GM08714 (cell line): ENCODE results near the gene ANKRD6.

Experiments
- H3K4me3 ChIP-seq: fragments of 200-500 bp; sonication (Bioruptor generic); 2 replicates; pipeline ENCODE4 v1.5.1; 2014; ENCODE audit warnings: mild to moderate bottlenecking, low read length, inconsistent platforms
- ZNF274 ChIP-seq: IDR thresholded peaks from 2 replicates; pipeline ENCODE4 v1.6.1; 2012; ENCODE audit warnings: mild to moderate bottlenecking, low read depth, low read length

The ANKRD6 gene

DNA sequence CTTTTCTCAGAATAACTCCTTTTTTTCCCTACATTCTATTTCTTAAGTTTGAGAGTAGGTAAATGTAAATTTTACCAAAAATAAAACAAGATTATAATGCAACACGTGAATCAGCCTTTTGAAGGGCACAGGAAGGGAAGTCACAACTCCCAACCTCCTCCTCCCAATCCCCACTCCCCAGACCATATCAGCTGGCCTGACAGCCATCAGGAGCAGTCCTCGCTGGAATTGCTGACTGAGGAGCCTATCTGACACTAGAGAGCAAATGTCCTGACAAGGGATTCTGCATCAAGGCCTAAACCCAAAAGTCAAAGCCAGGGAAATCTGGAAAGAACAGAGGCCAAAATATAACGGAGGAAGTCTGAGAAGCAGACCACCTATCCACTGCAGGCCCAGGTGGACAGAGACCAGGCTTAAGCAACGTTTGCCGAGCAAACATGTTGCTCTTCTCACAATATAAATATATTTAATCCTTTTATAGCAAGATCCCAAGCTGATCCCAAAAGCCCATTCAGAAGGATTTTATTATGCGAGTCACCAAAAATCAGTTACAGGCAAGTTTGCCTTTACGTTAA, 23.4 kb upstream of the ANKRD6 start:
- H3K4me3 ChIP-seq = peak overlapping the region; percentile 76; the same call in 1 of the 2 replicates
- TF ChIP-seq ZNF274 = 0 out of 2 replicates have a peak, but pooled peaks have one; percentile 19

DNA sequence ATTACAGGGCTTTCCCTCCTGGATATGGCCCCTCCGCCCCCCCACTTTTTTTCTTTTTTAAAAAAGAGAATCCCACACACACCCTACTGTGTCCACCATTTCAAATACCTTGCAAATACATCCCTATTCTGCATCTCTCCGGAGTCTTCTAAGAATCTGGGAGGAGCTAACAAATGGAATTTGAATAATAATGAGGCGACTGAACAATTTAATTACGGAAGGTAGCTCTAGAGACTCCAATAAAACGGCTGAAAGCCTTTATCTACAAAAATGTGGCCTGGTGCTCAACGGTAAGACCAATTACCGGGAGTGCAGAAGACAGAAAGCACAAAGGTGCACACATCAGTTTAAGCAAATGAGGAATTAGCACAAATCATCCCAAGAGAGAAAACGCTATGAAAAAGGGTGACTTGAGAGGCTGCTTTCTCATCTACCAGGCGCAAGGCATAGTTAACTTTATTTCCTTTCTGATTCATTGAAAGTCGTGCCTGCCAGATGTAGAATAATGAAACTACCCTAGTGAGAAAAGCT, 22.7 kb upstream of the ANKRD6 start:
- no peak for TF ChIP-seq ZNF274
- H3K4me3 ChIP-seq = peak overlapping the region; percentile 76

DNA sequence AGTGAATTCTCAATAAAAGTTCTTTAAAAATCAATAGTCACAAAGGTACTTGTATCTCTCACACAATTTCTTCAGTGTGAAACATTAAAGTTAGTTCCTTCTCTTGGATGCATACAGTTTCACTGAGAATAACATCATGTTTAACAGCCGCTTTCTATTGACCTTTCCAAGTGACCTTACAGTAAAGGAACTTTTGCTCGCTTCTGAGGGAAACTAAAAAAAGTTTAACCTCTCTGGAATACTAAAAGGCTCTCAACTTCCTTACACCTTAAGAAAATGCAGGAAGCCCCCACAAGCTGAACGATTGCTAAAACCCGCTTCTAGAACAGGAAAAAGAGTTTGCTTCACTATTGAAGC, 22.2 kb upstream of the ANKRD6 start:
- TF ChIP-seq ZNF274 = no peak

DNA sequence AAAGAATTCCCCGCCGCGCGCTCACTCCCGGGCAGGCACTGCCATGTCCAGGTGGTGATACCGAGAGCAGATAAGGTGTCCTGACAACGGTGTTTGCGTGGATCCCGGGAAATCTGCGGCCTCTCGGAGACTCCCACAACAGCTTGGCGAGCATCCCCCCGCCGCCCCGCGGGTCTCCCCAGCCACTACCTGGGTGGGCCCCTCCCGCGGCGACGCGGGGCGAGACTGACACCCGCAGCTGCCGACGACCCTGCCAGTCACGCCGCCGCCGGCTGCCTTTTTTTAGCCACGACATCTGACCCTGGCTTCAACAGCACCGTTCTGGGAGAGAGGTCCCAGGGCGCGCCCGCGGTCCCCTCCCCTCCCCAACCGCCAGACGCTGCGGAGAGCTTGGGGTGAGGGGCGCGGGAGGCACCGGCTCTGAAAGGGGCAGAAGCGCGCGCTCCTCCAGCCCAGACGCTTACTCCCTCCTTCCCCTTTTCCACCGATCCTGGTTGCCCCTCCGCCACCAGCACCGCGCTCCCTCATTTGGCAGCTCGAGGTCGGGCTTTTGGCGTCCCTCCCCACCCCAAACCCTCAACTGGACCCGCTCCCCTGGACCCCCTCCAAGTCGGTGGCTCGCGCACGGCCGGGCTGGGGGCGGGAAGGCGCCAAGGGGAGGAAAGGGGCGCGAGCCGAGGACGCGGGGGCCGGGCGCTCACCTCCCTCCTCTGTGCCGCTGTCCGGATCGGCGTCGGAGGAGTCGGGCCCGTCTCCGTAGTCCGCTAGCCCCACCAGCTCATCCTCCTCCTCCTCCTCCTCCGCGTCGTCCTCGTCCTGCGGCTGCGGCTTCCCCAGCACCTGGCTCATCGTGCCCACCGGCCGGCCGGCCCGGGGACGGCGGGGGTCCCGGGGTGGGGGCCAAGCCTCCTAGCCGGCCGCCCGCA, 21.5 kb upstream of the ANKRD6 start:
- H3K4me3 ChIP-seq = peak overlapping the region; percentile 76

More for the DNA sequence above, 22.2 kb upstream of the ANKRD6 start:
- peak overlapping the region; percentile 76 for H3K4me3 ChIP-seq

DNA sequence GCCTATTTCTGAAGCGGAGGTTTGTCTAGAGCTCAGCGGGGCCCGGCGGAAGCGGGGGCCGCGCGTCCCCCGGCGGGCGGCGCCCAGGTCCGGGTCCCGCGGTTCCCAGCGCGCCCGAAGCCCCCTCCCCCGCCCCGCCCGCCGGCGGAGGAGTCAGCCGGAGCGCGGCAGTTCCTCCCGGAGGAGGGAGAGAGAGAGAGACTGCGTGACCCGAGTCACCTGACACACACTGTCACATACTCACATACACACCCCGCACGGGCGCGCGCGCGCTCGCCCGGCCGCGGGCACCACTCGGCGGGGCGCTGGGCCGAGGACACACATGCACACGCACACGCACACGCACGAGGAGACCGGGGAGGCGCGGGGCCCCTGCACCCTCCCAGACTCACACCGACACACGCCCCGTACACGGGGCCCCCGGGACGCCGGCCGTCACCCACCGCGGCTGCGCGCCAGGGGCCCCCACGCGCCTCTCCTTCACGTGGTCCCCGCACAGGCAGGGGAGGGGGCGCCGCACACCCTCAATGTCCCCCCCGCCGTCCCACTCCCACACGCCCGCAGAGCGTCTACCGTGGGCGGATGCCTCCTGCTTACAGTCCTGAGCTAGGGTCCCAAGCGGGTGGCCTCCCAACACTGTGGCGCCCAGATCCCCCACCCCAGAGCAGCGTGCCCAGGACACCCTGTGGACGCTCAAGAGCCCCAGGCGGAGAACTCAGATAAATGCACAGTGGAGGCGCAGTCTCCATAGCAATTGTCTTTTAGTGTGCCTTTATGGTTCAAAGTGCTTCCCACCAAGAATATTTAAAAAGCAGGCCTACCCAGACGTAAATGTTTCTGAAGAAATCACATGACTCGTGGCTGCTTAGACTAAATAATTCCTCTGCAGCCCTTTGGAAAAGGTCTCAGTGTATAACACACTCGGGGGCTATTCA, 20.6 kb upstream of the ANKRD6 start, which contains the start of gene RRAGD:
TSS of gene RRAGD (minus strand) at position 203 of the 935 bp plus-strand sequence. CDS start 280 bp downstream, outside the sequence.
- no peak for TF ChIP-seq ZNF274
- peak within 1 kb of the TSS; percentile 76 for H3K4me3 ChIP-seq

More for the DNA sequence above, 21.5 kb upstream of the ANKRD6 start:
- no peak for TF ChIP-seq ZNF274

DNA sequence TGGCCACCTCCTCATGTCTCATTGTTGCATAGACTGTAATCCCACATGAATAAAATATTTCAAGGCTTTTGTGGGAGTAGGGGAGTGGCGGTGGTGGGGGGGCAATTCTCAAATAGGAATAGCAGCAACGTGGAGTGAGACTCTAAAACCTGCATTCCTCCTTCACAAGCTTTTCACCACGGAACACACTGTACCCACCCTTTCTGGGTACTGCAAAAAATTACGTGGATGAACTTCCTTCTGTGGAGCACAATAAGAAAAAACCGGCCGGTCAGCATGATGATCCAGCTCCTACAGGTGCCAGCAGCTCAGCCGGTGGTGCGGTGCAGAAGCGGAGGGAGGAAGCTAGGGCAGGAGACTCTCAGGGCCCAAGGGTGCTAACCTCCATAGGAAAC, 19.9 kb upstream of the ANKRD6 start:
- no peak for TF ChIP-seq ZNF274
- H3K4me3 ChIP-seq = peak overlapping the region; percentile 76; the same call in 1 of the 2 replicates

DNA sequence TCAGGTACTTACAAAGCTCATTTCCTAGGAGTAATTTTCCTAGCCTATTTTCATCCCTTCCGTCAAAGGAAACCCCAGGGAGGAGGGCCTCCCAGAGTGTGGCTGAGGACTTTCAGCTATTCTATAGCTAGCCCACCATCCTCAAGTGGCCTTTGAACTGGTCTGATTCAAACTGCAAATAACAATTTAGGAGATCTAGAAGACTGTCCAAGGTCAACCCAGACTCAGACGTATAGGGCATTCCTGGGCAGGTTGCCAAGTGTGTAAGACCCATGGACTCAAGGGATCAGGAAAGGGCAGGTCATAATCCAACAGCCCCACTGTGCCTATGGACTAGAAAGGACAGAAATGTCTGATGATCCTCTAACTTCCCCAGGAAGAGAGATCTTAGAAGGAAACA, 18.7 kb upstream of the ANKRD6 start:
- no peak overlapping the region for H3K4me3 ChIP-seq
- no peak for TF ChIP-seq ZNF274

DNA sequence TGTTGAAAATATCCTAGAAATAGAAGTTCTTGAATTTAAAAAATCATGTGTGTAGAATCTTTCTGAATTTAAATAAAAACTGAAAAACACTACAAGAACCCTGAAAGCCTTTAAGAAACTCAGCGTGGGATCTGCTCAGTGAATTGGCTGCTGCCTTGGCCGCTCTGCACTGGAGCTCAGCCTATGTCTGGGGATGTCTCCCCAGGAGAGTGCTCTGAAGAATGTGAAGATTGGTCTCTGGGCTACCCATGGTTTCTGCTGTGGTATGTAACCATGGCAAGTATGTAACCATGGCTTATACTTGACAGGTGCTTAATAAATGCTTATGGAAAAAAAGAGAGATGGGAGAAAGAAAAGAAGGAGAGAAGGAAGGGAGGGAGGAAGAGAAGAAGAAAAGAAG, 17.8 kb upstream of the ANKRD6 start:
- TF ChIP-seq ZNF274 = no peak
- H3K4me3 ChIP-seq = no peak overlapping the region

DNA sequence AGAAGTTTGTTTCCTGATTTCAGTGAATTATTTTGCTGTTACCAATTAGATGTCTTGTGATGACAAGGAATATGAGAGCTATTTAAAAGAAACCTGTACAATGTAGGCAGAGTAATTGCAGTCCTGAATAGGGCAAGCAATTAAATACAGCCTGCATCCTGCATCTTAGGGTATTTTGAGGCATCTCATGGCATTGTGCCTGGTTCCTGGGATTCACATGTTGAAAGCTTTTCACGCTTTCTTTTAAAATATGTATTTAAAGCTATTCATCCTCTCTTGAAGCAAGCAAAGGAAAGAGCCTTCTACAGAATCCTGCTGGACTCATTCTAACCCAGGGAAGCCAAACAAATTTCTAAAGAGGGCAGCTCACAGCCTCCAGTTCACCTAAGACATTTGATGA, 16.2 kb upstream of the ANKRD6 start:
- no peak for TF ChIP-seq ZNF274
- no peak overlapping the region for H3K4me3 ChIP-seq

DNA sequence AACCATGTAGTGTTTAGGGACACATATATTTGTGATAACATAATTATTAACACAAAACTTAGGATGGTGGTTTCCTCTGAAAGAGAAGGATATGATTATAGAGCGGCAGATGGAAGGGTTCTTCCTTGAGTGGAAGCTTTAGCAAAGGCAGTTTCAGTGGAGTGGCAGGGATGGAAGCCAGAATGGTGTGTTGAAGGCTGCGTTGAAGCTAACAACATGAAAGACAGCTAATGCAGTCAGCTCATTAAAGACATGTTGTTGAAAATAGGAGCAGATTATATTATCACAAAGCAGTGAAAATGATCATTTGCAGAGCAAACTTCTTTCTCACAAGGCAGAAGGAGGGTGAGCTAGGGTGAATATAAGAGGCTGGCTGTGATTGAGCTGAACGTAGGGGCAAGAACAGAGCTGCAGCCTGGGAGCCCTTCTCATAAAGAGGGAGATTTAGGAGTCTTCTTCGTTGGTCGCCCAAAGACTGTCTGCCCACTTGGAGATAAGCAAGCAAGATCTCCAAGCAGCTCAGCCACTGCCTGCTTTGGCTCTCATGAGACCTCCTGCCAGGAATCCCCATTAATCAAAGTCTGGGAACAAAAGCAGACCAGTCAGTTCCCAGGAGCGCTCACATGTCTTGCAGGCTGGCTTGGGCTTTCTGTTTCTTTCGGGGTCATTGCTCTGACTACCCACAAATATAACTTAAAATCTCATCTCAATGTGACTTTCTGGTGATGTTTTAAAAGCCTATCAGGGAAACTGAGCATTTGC, 2.6 kb upstream of the ANKRD6 start:
- no peak for TF ChIP-seq ZNF274
- no peak overlapping the region for H3K4me3 ChIP-seq

DNA sequence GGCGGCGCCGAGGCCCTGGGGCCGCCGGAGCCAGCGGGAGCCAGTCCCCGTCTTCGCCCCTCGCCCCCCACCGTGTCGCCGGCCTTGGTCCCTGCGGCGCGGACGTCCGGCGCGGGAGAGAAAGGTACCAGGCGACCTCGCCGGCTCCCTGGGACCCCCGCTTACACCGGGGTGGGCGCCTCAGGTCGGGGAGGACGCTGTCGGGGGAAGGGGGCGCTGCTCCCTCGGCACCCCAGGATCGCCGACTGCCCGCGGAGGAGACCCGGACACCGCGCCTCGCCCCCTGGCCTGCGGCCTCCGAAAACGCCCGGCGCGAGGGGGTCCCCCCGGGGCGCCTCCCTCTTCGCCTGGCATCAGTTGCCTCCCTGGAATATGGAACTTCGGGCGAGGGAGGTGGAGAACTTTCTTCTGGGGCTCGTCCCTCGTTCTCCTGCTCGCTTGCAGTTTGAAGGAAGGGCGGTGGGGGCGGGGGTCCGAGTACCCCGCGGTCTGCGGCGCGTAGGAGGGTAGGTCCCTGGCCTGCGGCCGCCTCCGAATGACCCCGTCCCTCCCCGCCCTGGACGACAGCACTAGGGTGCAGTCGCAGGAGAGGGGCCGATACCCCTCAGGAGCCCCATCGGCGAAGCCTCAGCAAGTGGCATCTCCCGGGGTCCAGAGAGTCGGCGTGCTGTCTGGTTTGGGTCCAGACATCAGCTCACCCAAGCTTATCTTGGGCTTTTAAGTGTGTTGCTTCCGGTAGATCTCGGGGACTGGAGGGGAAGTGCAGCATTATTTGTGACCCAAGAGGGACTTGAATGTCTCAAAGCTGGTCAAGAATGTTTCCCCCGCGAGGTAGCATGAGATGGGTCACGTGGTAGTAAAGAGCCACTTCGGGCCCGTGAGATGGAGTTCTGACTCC, 549 bp downstream of the ANKRD6 start:
- no peak for TF ChIP-seq ZNF274

DNA sequence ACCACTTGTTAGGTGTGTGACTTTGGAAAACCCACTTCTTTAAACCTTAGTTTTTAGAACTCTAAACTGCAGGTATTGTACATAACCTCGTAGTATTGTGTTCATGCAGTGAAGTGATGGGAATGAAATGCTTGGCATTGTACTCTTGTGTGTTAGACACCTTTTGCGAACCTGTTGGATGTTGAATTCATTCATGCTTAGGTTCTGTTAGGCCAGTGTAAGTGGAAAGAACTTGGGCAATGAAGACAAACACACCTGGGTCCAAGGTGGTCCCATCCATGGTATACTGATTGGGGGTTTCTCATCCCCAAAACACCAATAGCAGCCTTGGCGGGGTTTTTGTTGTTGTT, 1.2 kb downstream of the ANKRD6 start:
- TF ChIP-seq ZNF274 = no peak
- H3K4me3 ChIP-seq = no peak overlapping the region

More for the DNA sequence above, 549 bp downstream of the ANKRD6 start:
- peak overlapping the region; percentile 65 for H3K4me3 ChIP-seq
